KMS-11 (cell line): ENCODE data around the gene EHMT2.

Source experiments
- H2AFZ ChIP-seq: fragments of 200-600 bp; sonication (generic); 2 replicates; pipeline ENCODE4 v1.6.1; 2016; ENCODE audit warnings: antibody characterized with exemption, mixed run types, low read depth
- H3K27ac ChIP-seq: fragments of 200-600 bp; sonication (generic); 2 replicates; pipeline ENCODE4 v1.6.1; 2016; ENCODE audit warnings: mild to moderate bottlenecking, mixed run types
- H3K27me3 ChIP-seq: fragments of 200-600 bp; sonication (generic); 2 replicates; pipeline ENCODE4 v1.6.1; 2017; ENCODE audit warnings: mild to moderate bottlenecking, low read depth, mixed run types, moderate library complexity; ENCODE audit not compliant: insufficient read depth
- H3K36me3 ChIP-seq: fragments of 200-600 bp; sonication (generic); 2 replicates; pipeline ENCODE4 v1.6.1; 2017; ENCODE audit warnings: mild to moderate bottlenecking, mixed run types; ENCODE audit not compliant: insufficient read depth
- H3K4me1 ChIP-seq: fragments of 200-600 bp; sonication (generic); 2 replicates; pipeline ENCODE4 v1.6.1; 2016; ENCODE audit warnings: mild to moderate bottlenecking, low read depth, mixed run types; ENCODE audit not compliant: poor library complexity, severe bottlenecking
- H3K4me2 ChIP-seq: fragments of 200-600 bp; sonication (generic); 2 replicates; pipeline ENCODE4 v1.7.0; 2016; ENCODE audit warnings: mild to moderate bottlenecking, mixed run types
- H3K4me3 ChIP-seq: fragments of 200-600 bp; sonication (generic); IDR thresholded peaks from 2 replicates; pipeline ENCODE4 v1.6.1; 2017; ENCODE audit warnings: low read depth, low read length, mixed read lengths; ENCODE audit not compliant: insufficient read depth
- H3K79me2 ChIP-seq: fragments of 200-600 bp; sonication (generic); 2 replicates; pipeline ENCODE4 v1.6.1; 2016; ENCODE audit warnings: low read depth, mixed run types; ENCODE audit not compliant: insufficient read depth
- H3K9ac ChIP-seq: fragments of 200-600 bp; sonication (generic); 2 replicates; pipeline ENCODE4 v1.6.1; 2016; ENCODE audit warnings: mild to moderate bottlenecking, mixed run types
- H4K20me1 ChIP-seq: fragments of 200-600 bp; sonication (generic); 2 replicates; pipeline ENCODE4 v1.6.1; 2016; ENCODE audit warnings: mild to moderate bottlenecking, mixed run types; ENCODE audit not compliant: insufficient read depth
- TF ChIP-seq, protein P1 (sequence below): fragments of 200-600 bp; sonication (generic); conservative IDR thresholded peaks from 2 replicates; pipeline ENCODE4 v1.6.1; 2017; ENCODE audit warnings: low read depth, mild to moderate bottlenecking, antibody characterized with exemption, low read length, moderate library complexity, mixed read lengths

Gene EHMT2

GRCh38 chr6:31881136-31881859 is 16.2 kb downstream of the EHMT2 start:
- Histone ChIP-seq H4K20me1 (no peaks in the 10 kb centered on the region), H3K36me3 (no peaks in the 10 kb centered on the region), H3K9ac (no peak overlapping the region), H3K27ac (no peak overlapping the region), H3K4me3 (no peak overlapping the region), H3K4me2 (no peak overlapping the region), H2AFZ (no peak overlapping the region), H3K79me2 (no peaks in the 10 kb centered on the region), H3K27me3 (no peaks in the 10 kb centered on the region), H3K4me1 (peaks cover 12% of the 10 kb centered on the region)
- TF ChIP-seq, protein P1, sequence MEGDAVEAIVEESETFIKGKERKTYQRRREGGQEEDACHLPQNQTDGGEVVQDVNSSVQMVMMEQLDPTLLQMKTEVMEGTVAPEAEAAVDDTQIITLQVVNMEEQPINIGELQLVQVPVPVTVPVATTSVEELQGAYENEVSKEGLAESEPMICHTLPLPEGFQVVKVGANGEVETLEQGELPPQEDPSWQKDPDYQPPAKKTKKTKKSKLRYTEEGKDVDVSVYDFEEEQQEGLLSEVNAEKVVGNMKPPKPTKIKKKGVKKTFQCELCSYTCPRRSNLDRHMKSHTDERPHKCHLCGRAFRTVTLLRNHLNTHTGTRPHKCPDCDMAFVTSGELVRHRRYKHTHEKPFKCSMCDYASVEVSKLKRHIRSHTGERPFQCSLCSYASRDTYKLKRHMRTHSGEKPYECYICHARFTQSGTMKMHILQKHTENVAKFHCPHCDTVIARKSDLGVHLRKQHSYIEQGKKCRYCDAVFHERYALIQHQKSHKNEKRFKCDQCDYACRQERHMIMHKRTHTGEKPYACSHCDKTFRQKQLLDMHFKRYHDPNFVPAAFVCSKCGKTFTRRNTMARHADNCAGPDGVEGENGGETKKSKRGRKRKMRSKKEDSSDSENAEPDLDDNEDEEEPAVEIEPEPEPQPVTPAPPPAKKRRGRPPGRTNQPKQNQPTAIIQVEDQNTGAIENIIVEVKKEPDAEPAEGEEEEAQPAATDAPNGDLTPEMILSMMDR: no peak

DNA sequence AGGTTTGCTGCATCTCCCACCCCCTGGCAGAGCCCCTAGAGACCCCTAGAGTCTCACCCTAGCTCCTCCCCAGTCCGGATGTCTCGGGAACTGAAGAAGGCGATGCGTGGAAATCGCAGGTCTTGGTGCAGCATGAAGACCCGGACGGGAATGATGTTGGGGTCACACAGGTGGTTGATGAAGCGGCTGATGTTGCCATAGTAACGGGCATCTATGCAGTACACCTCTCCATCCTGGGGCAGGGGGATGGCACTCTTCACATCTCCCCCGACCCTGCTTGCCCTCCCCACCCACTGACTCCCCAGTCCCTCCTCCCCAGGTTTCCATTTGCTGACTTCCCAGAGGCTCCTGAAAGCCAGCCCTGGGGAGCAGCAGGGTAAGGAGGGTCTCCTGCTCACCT is 16.9 kb downstream of the EHMT2 start:
- no peak overlapping the region for H3K4me2 ChIP-seq
- no peak overlapping the region for H2AFZ ChIP-seq
- no peaks in the 10 kb centered on the region for H3K79me2 ChIP-seq
- H3K27ac ChIP-seq: no peak overlapping the region
- H3K4me3 ChIP-seq: no peak overlapping the region
- TF ChIP-seq, protein P1: no peak
- no peaks in the 10 kb centered on the region for H3K27me3 ChIP-seq
- no peak overlapping the region for H3K9ac ChIP-seq
- H3K36me3 ChIP-seq: no peaks in the 10 kb centered on the region
- H4K20me1 ChIP-seq: no peaks in the 10 kb centered on the region
- H3K4me1 ChIP-seq: peaks cover 16% of the 10 kb centered on the region

DNA sequence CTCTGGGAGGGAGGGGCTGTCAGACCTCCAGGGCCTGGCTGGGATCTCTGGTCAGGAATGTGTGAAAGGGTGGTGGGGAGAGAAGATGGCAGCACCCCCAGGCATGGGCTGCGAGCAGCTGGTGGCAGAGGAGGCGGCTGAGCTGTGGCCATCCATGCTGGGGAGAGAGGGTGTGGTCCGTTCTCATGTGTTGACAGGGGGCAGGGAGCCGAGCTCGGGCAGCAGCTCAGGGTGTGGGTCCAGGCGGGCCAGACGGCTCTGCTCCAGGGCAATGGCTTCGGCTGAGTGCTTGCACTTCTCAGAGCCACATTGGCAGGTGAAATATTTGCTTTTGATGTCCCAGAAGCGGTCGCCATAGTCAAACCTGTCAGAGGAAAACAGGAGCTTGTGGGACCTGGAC is 17.6 kb downstream of the EHMT2 start:
- Histone ChIP-seq H4K20me1 (no peaks in the 10 kb centered on the region), H3K4me2 (no peak overlapping the region), H3K79me2 (no peaks in the 10 kb centered on the region), H3K27ac (no peak overlapping the region), H3K4me1 (peaks cover 18% of the 10 kb centered on the region), H3K9ac (no peak overlapping the region), H3K27me3 (no peaks in the 10 kb centered on the region), H3K4me3 (no peak overlapping the region), H3K36me3 (no peaks in the 10 kb centered on the region), H2AFZ (no peak overlapping the region)
- TF ChIP-seq, protein P1: no peak

DNA sequence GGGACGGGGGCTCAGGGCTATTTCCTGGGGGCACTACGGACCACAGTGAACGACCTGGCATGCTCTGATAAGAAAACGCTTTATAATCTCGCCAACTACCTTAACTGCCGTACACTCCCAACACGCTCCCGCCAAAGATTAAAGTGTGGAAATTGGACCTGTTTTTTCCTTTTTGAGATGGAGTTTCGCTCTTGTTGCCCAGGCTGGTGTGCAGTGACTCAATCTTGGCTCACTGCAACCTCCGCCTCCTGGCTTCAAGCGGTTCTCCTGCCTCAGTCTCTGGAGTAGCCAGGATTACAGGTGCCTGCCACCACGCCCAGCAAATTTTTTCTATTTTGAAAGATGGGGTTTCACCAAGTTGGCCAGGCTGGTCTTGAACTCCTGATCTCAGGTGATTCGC is 18.4 kb downstream of the EHMT2 start:
- no peak overlapping the region for H3K27ac ChIP-seq

More for the DNA sequence above, 18.4 kb downstream of the EHMT2 start:
- Histone ChIP-seq H3K36me3 (no peaks in the 10 kb centered on the region), H3K4me2 (no peak overlapping the region), H3K9ac (no peak overlapping the region), H3K4me3 (no peak overlapping the region), H2AFZ (no peak overlapping the region), H4K20me1 (no peaks in the 10 kb centered on the region), H3K79me2 (no peaks in the 10 kb centered on the region), H3K27me3 (no peaks in the 10 kb centered on the region), H3K4me1 (peaks cover 18% of the 10 kb centered on the region)
- TF ChIP-seq, protein P1: no peak
